GM12801 (cell line): Measurements from ENCODE around the gene ILDR1.

Source experiments
- CTCF ChIP-seq: IDR thresholded peaks from one replicate; pipeline ENCODE4 v1.5.1; 2011; ENCODE audit warnings: control low read depth; ENCODE audit not compliant: insufficient read length; ENCODE audit errors: extremely low read depth

The ILDR1 gene

GRCh38 chr3:121979246-121979645 is 42.8 kb downstream of the ILDR1 start:
- no peak for TF ChIP-seq CTCF

GRCh38 chr3:121976727-121977126 is 45.3 kb downstream of the ILDR1 start:
- TF ChIP-seq CTCF: no peak

- no peak for TF ChIP-seq CTCF
Observed at GRCh38 chr3:121975702-121976302, 46.2 kb downstream of the ILDR1 start.

- TF ChIP-seq CTCF: no peak
Observed at GRCh38 chr3:121974601-121975111, 47.4 kb downstream of the ILDR1 start.

GRCh38 chr3:121970047-121970446 is 52.0 kb downstream of the ILDR1 start:
- no peak for TF ChIP-seq CTCF

GRCh38 chr3:121969631-121970030 is 52.4 kb downstream of the ILDR1 start:
- TF ChIP-seq CTCF: no peak

GRCh38 chr3:121963608-121964007 is 58.4 kb downstream of the ILDR1 start:
- no peak for TF ChIP-seq CTCF
